ENCODE data around the gene SFXN1. TPM values are rescaled to one million over a fixed set of nuclear protein-coding genes. Genes with fewer than 3 reads are reported as not detected.
"Not testable (repeated sequence)": the region's sequence is repeated elsewhere in the genome, so short reads cannot be mapped to it uniquely, and the experiment has no call there.

Gene SFXN1
- polyA plus RNA-seq, 3 donors = 5.8 to 10.3 (median 8.3) TPM

DNA sequence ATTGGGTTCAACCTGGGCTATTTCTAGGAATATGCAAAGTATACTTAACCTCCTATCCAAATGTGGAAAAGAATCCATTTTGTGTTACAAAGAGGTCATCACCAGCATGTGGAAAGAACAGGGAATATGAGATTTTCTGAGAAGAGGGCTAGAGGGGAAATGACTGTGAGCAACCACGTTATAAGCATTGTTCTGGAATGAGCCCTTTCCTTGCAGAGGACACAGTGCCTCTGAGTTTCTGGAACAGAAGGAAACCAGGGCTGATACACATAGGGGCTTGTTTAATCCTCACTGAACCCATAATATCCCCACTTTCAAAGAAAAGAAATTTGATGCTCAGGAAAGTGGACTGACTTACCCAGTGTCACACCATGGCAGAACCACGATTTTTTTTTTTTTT lies 53.0 kb downstream of the SFXN1 start:
- intact Hi-C loops (cut with micrococcal nuclease) = loop anchor here in 1 of 2 donors (10.0 kb wide), 1 partner anchor 343 kb away; the partner anchor contains the start of gene CPLX2
- whole genome bisulfite sequencing (ENCODE audit: insufficient coverage) = 71% methylated on average over 1 of the region's 2 CpGs
- peaks cover 0 to 1% (median 0%) of the 10 kb centered on the region in 7 donors for H3K9me3 Mint-ChIP-seq
- Histone ChIP-seq H4K20me1 (ENCODE audit: insufficient read depth, low read length) (no peaks in the 10 kb centered on the region), H3K36me3 (replicated peaks in 1 of 2; ENCODE audit: control insufficient read depth in 1 of 2, insufficient read depth in 2 of 2, low read length in 2 of 2) (peaks cover 7 to 30% of the 10 kb centered on the region in 2 donors), H3K79me2 (ENCODE audit: insufficient read depth, low read length) (no peaks in the 10 kb centered on the region), H3K4me1 (ENCODE audit: control insufficient read depth in 1 of 2, insufficient read depth in 2 of 2, low read length in 2 of 2) (peaks cover 8 to 15% of the 10 kb centered on the region in 2 donors), H2AFZ (ENCODE audit: insufficient read depth, low read depth, low read length, poor library complexity, severe bottlenecking) (no peak overlapping the region), H3K4me2 (replicated peaks; ENCODE audit: extremely low read depth, low read length, poor library complexity, severe bottlenecking) (no peak overlapping the region), H3K27ac (ENCODE audit: low read depth in 1 of 2, low read length in 2 of 2) (no peak overlapping the region), H3K9me3 (replicated peaks in 1 of 2; ENCODE audit: control insufficient read depth in 1 of 2, insufficient read depth in 1 of 2, low read length in 2 of 2) (no peaks in the 10 kb centered on the region), H3K27me3 (ENCODE audit: control insufficient read depth in 2 of 2, insufficient read depth in 2 of 2, low read length in 2 of 2) (no peaks in the 10 kb centered on the region), H3K9ac (ENCODE audit: insufficient read depth, low read length, poor library complexity, severe bottlenecking) (no peak overlapping the region), H3K4me3 (replicated peaks in 1 of 3; ENCODE audit: low read depth in 2 of 3, low read length in 3 of 3) (no peak overlapping the region)
- peaks cover 11% of the 10 kb centered on the region for H3K4me1 Mint-ChIP-seq
- no peak for DNase-seq
- TF ChIP-seq CTCF (IDR thresholded peaks at IDR 0.05) = no peak
- H3K27ac Mint-ChIP-seq = no peak overlapping the region
- H3K36me3 Mint-ChIP-seq = peaks cover 19 to 31% of the 10 kb centered on the region in 2 donors
- no peak overlapping the region for H3K4me3 Mint-ChIP-seq
- peaks cover 0 to 5% (median 0%) of the 10 kb centered on the region in 3 donors for H3K27me3 Mint-ChIP-seq (ENCODE audit: low read depth in 3 of 3)

DNA sequence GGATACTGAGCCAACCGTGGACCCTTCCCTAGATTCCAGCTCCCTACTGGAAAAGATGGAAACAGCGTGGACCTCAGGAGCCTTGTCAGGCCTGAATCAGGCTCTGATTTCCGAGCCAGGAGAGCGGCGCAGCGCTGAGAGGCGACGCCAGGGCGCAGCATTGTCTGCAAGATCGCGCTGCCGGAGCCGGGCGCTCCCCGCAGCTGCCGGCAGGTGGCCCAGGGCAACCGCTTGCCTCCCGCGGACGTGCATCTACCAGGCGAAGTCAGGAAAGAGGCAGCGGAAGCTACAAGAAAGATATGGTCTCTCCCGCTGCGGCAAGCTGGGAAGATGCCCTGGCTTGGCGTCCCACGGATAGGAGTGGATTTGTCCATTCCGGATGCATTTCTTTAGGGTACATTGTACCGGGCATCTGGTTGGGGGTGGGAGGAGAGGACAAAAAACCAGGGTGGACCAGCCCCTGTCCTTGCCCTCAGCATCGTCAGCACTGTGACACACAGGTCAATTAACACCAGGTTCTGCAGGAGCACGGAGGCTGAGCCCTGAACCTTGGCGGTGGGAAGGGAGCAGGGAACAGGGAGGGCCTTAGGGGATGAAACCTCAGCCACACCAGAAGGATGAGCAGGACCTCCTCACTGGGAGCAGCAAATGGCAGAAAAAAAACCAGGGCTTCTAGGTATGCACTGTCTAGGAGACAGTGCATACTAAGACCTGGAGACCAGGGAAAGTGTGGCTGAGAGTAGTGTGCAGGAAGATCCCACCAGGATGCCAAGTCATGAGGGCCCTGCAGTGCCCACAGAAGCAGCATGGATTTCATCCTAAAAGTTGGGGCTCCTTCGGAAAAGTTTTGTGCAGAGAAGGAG lies 55.9 kb downstream of the SFXN1 start:
- TF ChIP-seq CTCF (IDR thresholded peaks at IDR 0.05) = peak; percentile 100
- H3K4me2 ChIP-seq (replicated peaks; ENCODE audit: extremely low read depth, low read length, poor library complexity, severe bottlenecking) = peak overlapping the region; percentile 38
- H3K9me3 ChIP-seq (replicated peaks in 1 of 2; ENCODE audit: control insufficient read depth in 1 of 2, insufficient read depth in 1 of 2, low read length in 2 of 2) = no peaks in the 10 kb centered on the region
- peaks cover 0 to 5% (median 3%) of the 10 kb centered on the region in 3 donors for H3K27me3 Mint-ChIP-seq (ENCODE audit: low read depth in 3 of 3)
- WGBS (ENCODE audit: insufficient coverage) = 3% methylated on average over 30 of the region's 32 CpGs
- H2AFZ ChIP-seq (ENCODE audit: insufficient read depth, low read depth, low read length, poor library complexity, severe bottlenecking) = peak overlapping the region; percentile 46
- H4K20me1 ChIP-seq (ENCODE audit: insufficient read depth, low read length) = no peaks in the 10 kb centered on the region
- no peaks in the 10 kb centered on the region for H3K79me2 ChIP-seq (ENCODE audit: insufficient read depth, low read length)
- intact Hi-C loops (cut with micrococcal nuclease) = loop anchor here (2.0 to 10.0 kb wide), 2 partner anchors 182 to 340 kb away; partner anchors contain the start of gene CPLX2 (in 1 of the 2)
- no peaks in the 10 kb centered on the region for H3K27me3 ChIP-seq (ENCODE audit: control insufficient read depth in 2 of 2, insufficient read depth in 2 of 2, low read length in 2 of 2)
- no peak overlapping the region for H3K27ac ChIP-seq (ENCODE audit: low read depth in 1 of 2, low read length in 2 of 2)
- H3K36me3 Mint-ChIP-seq = peaks cover 2 to 5% of the 10 kb centered on the region in 2 donors
- peaks cover 8 to 15% of the 10 kb centered on the region in 2 donors for H3K4me1 ChIP-seq (ENCODE audit: control insufficient read depth in 1 of 2, insufficient read depth in 2 of 2, low read length in 2 of 2)
- H3K4me1 Mint-ChIP-seq = peaks cover 11% of the 10 kb centered on the region
- H3K9ac ChIP-seq (ENCODE audit: insufficient read depth, low read length, poor library complexity, severe bottlenecking) = no peak overlapping the region
- H3K4me3 ChIP-seq (replicated peaks in 1 of 3; ENCODE audit: low read depth in 2 of 3, low read length in 3 of 3) = no peak overlapping the region
- H3K4me3 Mint-ChIP-seq = peak overlapping the region; percentile 53 to 75
- H3K36me3 ChIP-seq (replicated peaks in 1 of 2; ENCODE audit: control insufficient read depth in 1 of 2, insufficient read depth in 2 of 2, low read length in 2 of 2) = peaks cover 0 to 7% of the 10 kb centered on the region in 2 donors
- no peak overlapping the region for H3K27ac Mint-ChIP-seq
- H3K9me3 Mint-ChIP-seq = peaks cover 0 to 1% (median 0%) of the 10 kb centered on the region in 7 donors
- peak; percentile 79 to 85 (median 84) for DNase-seq

- H3K4me1 ChIP-seq (ENCODE audit: control insufficient read depth in 1 of 2, insufficient read depth in 2 of 2, low read length in 2 of 2) = peaks cover 8 to 15% of the 10 kb centered on the region in 2 donors
- H2AFZ ChIP-seq (ENCODE audit: insufficient read depth, low read depth, low read length, poor library complexity, severe bottlenecking); H3K36me3 ChIP-seq (replicated peaks in 1 of 2; ENCODE audit: control insufficient read depth in 1 of 2, insufficient read depth in 2 of 2, low read length in 2 of 2); H4K20me1 ChIP-seq (ENCODE audit: insufficient read depth, low read length); H3K79me2 ChIP-seq (ENCODE audit: insufficient read depth, low read length); H3K27ac Mint-ChIP-seq; DNase-seq; H3K9me3 ChIP-seq (replicated peaks in 1 of 2; ENCODE audit: control insufficient read depth in 1 of 2, insufficient read depth in 1 of 2, low read length in 2 of 2); H3K9ac ChIP-seq (ENCODE audit: insufficient read depth, low read length, poor library complexity, severe bottlenecking); H3K27me3 ChIP-seq (ENCODE audit: control insufficient read depth in 2 of 2, insufficient read depth in 2 of 2, low read length in 2 of 2); H3K27me3 Mint-ChIP-seq (ENCODE audit: low read depth in 3 of 3); H3K4me3 Mint-ChIP-seq; H3K4me2 ChIP-seq (replicated peaks; ENCODE audit: extremely low read depth, low read length, poor library complexity, severe bottlenecking); H3K9me3 Mint-ChIP-seq; H3K4me3 ChIP-seq (replicated peaks in 1 of 3; ENCODE audit: low read depth in 2 of 3, low read length in 3 of 3); H3K36me3 Mint-ChIP-seq; H3K27ac ChIP-seq (ENCODE audit: low read depth in 1 of 2, low read length in 2 of 2): not testable (repeated sequence)
- WGBS (ENCODE audit: insufficient coverage) = 83% methylated on average over 2 of the region's 3 CpGs
- H3K4me1 Mint-ChIP-seq = peaks cover 11% of the 10 kb centered on the region
- intact Hi-C loops (cut with micrococcal nuclease) = loop anchor here (2.0 to 10.0 kb wide), 2 partner anchors 181 to 339 kb away; partner anchors contain the start of gene CPLX2 (in 1 of the 2)
These were observed 57.0 kb downstream of the SFXN1 start for GRCh38 chr5:175535331-175535730.

Measured in CD14-positive monocyte (primary cell).